Breast epithelium (tissue), 3 donors: ENCODE measurements around the gene CBR1.

Source experiments
- POLR2A ChIP-seq: fragments of 450-650 bp; IDR thresholded peaks from one replicate; pipeline ENCODE4 v1.6.1; 2016; ENCODE audit warnings: antibody characterized with exemption, mild to moderate bottlenecking, moderate library complexity
- POLR2AphosphoS5 ChIP-seq, 3 donors: sonication (generic); formaldehyde crosslinking; IDR thresholded peaks; one replicate each; pipeline ENCODE4 v1.6.1; 2017; ENCODE audit warnings: antibody characterized with exemption in 3 of 3
- TF ChIP-seq, protein P1 (sequence below), 3 donors: fragments of 450-650 bp; IDR thresholded peaks; one replicate each; pipeline ENCODE4 v1.5.1; 2016 to 2017; ENCODE audit warnings: antibody characterized with exemption in 3 of 3, mild to moderate bottlenecking in 3 of 3, moderate library complexity in 3 of 3

- TF ChIP-seq POLR2AphosphoS5 (IDR thresholded peaks at IDR 0.05): no peak
- TF ChIP-seq, protein P1, sequence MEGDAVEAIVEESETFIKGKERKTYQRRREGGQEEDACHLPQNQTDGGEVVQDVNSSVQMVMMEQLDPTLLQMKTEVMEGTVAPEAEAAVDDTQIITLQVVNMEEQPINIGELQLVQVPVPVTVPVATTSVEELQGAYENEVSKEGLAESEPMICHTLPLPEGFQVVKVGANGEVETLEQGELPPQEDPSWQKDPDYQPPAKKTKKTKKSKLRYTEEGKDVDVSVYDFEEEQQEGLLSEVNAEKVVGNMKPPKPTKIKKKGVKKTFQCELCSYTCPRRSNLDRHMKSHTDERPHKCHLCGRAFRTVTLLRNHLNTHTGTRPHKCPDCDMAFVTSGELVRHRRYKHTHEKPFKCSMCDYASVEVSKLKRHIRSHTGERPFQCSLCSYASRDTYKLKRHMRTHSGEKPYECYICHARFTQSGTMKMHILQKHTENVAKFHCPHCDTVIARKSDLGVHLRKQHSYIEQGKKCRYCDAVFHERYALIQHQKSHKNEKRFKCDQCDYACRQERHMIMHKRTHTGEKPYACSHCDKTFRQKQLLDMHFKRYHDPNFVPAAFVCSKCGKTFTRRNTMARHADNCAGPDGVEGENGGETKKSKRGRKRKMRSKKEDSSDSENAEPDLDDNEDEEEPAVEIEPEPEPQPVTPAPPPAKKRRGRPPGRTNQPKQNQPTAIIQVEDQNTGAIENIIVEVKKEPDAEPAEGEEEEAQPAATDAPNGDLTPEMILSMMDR (IDR thresholded peaks at IDR 0.05): no peak
- TF ChIP-seq POLR2A: no peak
Observed at GRCh38 chr21:36080386-36080785, 10.6 kb downstream of the CBR1 start.
